HG03565 (cell line): Measurements from ENCODE around the gene ZNF385B.
A peak's percentile ranks its signal among the peaks of the same experiment; 100 is the strongest.

ENCODE experiments used
- ATAC-seq: cut with Tn5 transposase; IDR thresholded peaks from one replicate; pipeline ENCODE4 v1.9.1; 2021; ENCODE audit warnings: mild to moderate bottlenecking, moderate library complexity; ENCODE audit not compliant: unreplicated experiment

Gene ZNF385B

GRCh38 chr2:179691235-179691634 lies 170.2 kb downstream of the ZNF385B start:
- ATAC-seq, result no peak

GRCh38 chr2:179686718-179687342 lies 174.6 kb downstream of the ZNF385B start:
- no peak for ATAC-seq

GRCh38 chr2:179686069-179686468 lies 175.3 kb downstream of the ZNF385B start:
- ATAC-seq, result no peak

GRCh38 chr2:179685146-179685545 lies 176.3 kb downstream of the ZNF385B start:
- ATAC-seq, result no peak

- ATAC-seq, result no peak
Measured at GRCh38 chr2:179682756-179683155, 178.7 kb downstream of the ZNF385B start.

GRCh38 chr2:179677746-179678505 lies 183.5 kb downstream of the ZNF385B start:
- no peak for ATAC-seq

- ATAC-seq, result peak; percentile 45
Measured at GRCh38 chr2:179677077-179677688, 184.2 kb downstream of the ZNF385B start.

GRCh38 chr2:179675435-179675834 lies 186.0 kb downstream of the ZNF385B start:
- ATAC-seq, result no peak

GRCh38 chr2:179671043-179671981 lies 190.1 kb downstream of the ZNF385B start:
- ATAC-seq, result no peak

GRCh38 chr2:179669196-179669595 lies 192.2 kb downstream of the ZNF385B start:
- no peak for ATAC-seq

- ATAC-seq, result no peak
Measured at GRCh38 chr2:179664972-179665812, 196.2 kb downstream of the ZNF385B start.

GRCh38 chr2:179661986-179662385 lies 199.4 kb downstream of the ZNF385B start:
- ATAC-seq, result no peak

- ATAC-seq, result no peak
Measured at GRCh38 chr2:179657068-179657595, 204.3 kb downstream of the ZNF385B start.

GRCh38 chr2:179655627-179656026 lies 205.8 kb downstream of the ZNF385B start:
- no peak for ATAC-seq

GRCh38 chr2:179654806-179655205 lies 206.6 kb downstream of the ZNF385B start:
- no peak for ATAC-seq

GRCh38 chr2:179652296-179652695 lies 209.1 kb downstream of the ZNF385B start:
- no peak for ATAC-seq

GRCh38 chr2:179650420-179650819 lies 211.0 kb downstream of the ZNF385B start:
- no peak for ATAC-seq

GRCh38 chr2:179646862-179647587 lies 214.4 kb downstream of the ZNF385B start:
- no peak for ATAC-seq

GRCh38 chr2:179646173-179646769 lies 215.1 kb downstream of the ZNF385B start:
- ATAC-seq, result no peak
